ENCODE data around the gene NOC4L.

NOC4L gene

DNA sequence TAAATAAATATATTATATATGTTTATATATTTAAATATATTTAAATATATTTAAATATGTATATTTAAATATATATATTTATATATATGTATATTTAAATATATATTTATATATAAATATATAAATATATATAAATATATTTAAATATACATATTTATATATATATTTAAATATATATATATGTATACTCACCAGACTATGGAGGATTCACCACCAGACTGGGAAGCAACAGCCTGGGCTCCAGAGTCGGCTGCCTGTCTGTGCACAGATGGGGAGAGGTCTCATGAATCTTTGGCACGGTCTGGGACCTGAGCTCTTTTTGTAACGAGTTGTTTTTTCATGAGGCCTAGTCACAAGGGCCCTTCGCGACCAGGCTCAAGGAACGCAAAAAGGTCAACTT lies 21.3 kb downstream of the NOC4L start:
- Histone ChIP-seq H3K9ac (ENCODE audit: low read length) (no peak overlapping the region), H3F3A (ENCODE audit: insufficient read depth, low read length) (no peaks in the 10 kb centered on the region), H3K4me1 (ENCODE audit: insufficient read depth, low read length, severe bottlenecking) (no peaks in the 10 kb centered on the region), H4K20me1 (ENCODE audit: insufficient read depth, low read length) (no peaks in the 10 kb centered on the region), H3K79me2 (ENCODE audit: insufficient read depth, low read length) (no peaks in the 10 kb centered on the region), H3K9me2 (ENCODE audit: low read depth, low read length) (no peaks in the 10 kb centered on the region), H3K9me3 (ENCODE audit: low read length) (no peaks in the 10 kb centered on the region), H3K4me3 (ENCODE audit: low read depth, low read length, poor library complexity, severe bottlenecking) (no peak overlapping the region), H3K36me3 (ENCODE audit: insufficient read depth, low read length) (no peaks in the 10 kb centered on the region), H3K27me3 (ENCODE audit: insufficient read depth, low read length) (no peaks in the 10 kb centered on the region), H3K4me2 (ENCODE audit: low read length) (no peak overlapping the region), H3K27ac (ENCODE audit: low read depth, low read length, poor library complexity, severe bottlenecking) (no peak overlapping the region), H2AFZ (ENCODE audit: low read length) (no peak overlapping the region)
- TF ChIP-seq, protein P1, sequence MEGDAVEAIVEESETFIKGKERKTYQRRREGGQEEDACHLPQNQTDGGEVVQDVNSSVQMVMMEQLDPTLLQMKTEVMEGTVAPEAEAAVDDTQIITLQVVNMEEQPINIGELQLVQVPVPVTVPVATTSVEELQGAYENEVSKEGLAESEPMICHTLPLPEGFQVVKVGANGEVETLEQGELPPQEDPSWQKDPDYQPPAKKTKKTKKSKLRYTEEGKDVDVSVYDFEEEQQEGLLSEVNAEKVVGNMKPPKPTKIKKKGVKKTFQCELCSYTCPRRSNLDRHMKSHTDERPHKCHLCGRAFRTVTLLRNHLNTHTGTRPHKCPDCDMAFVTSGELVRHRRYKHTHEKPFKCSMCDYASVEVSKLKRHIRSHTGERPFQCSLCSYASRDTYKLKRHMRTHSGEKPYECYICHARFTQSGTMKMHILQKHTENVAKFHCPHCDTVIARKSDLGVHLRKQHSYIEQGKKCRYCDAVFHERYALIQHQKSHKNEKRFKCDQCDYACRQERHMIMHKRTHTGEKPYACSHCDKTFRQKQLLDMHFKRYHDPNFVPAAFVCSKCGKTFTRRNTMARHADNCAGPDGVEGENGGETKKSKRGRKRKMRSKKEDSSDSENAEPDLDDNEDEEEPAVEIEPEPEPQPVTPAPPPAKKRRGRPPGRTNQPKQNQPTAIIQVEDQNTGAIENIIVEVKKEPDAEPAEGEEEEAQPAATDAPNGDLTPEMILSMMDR (IDR thresholded peaks at IDR 0.05; ENCODE audit: low read length): no peak
- TF ChIP-seq EZH2 (IDR thresholded peaks at IDR 0.05; ENCODE audit: borderline replicate concordance, low read length): no peak

DNA sequence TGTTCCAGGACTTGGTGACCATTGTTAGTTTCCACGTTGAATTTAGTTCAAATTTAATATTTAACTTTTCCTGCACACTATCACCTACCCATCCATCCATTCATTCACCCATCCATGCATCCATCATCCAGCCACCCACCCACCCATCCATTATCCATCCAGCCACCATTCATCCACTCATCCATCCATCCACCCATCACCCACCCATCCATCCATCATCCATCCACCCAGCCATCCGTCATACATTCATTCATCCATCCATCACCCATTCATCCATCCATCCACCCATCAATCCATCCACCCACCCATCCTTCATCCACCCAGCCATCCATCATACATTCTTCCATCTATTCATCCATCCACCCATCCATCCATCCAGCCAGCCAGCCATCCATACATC lies 21.8 kb downstream of the NOC4L start:
- no peaks in the 10 kb centered on the region for H3K36me3 ChIP-seq (ENCODE audit: insufficient read depth, low read length)
- H3K4me1 ChIP-seq (ENCODE audit: insufficient read depth, low read length, severe bottlenecking): no peaks in the 10 kb centered on the region
- no peaks in the 10 kb centered on the region for H3K9me2 ChIP-seq (ENCODE audit: low read depth, low read length)
- H3K4me2 ChIP-seq (ENCODE audit: low read length): no peak overlapping the region
- no peak overlapping the region for H3K9ac ChIP-seq (ENCODE audit: low read length)
- no peaks in the 10 kb centered on the region for H3K79me2 ChIP-seq (ENCODE audit: insufficient read depth, low read length)
- no peaks in the 10 kb centered on the region for H3K9me3 ChIP-seq (ENCODE audit: low read length)
- H3F3A ChIP-seq (ENCODE audit: insufficient read depth, low read length): no peaks in the 10 kb centered on the region
- no peaks in the 10 kb centered on the region for H3K27me3 ChIP-seq (ENCODE audit: insufficient read depth, low read length)
- H4K20me1 ChIP-seq (ENCODE audit: insufficient read depth, low read length): no peaks in the 10 kb centered on the region
- H2AFZ ChIP-seq (ENCODE audit: low read length): no peak overlapping the region
- H3K4me3 ChIP-seq (ENCODE audit: low read depth, low read length, poor library complexity, severe bottlenecking): no peak overlapping the region
- TF ChIP-seq, protein P1 (IDR thresholded peaks at IDR 0.05; ENCODE audit: low read length): no peak
- H3K27ac ChIP-seq (ENCODE audit: low read depth, low read length, poor library complexity, severe bottlenecking): no peak overlapping the region

DNA sequence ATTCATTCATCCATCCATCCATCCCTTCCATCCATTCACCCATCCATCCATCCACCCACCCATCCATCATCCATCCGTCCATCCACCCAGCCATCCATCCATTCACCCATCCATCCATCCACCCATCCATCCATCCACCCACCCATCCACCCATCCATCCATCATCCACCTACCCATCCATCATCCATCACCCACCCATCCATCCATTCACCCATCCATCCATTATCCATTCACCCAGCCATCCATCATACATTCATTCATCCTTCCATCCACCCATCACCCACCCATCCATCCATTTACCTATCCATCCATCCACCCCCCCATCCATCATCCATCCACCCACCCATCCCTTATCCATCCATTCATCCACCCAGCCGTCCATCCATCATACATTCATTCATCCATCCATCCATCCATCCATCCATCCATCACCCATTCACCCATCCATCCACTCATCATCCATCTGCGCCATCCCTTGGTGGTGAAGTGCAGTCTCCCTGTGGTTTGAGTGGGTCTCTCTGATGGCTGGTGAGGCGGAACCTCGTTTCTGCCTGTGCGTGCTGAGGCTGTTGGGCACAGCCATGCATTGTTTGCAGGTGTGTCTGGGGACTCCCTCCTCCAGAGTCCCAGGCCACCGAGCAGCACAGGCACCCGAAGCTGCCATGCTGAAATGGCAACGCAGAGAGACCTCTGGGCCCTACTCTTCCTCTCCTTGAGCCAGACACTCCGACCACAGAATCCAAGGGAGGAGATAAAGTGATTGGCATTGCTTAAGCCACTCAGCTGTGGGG lies 22.7 kb downstream of the NOC4L start:
- Histone ChIP-seq H3K36me3 (ENCODE audit: insufficient read depth, low read length) (no peaks in the 10 kb centered on the region), H3K4me1 (ENCODE audit: insufficient read depth, low read length, severe bottlenecking) (no peaks in the 10 kb centered on the region), H3K9ac (ENCODE audit: low read length) (no peak overlapping the region), H3K9me3 (ENCODE audit: low read length) (no peaks in the 10 kb centered on the region), H3F3A (ENCODE audit: insufficient read depth, low read length) (no peaks in the 10 kb centered on the region), H3K4me2 (ENCODE audit: low read length) (no peak overlapping the region), H3K27me3 (ENCODE audit: insufficient read depth, low read length) (no peaks in the 10 kb centered on the region), H2AFZ (ENCODE audit: low read length) (no peak overlapping the region), H3K4me3 (ENCODE audit: low read depth, low read length, poor library complexity, severe bottlenecking) (no peak overlapping the region), H3K79me2 (ENCODE audit: insufficient read depth, low read length) (no peaks in the 10 kb centered on the region), H3K9me2 (ENCODE audit: low read depth, low read length) (no peaks in the 10 kb centered on the region), H3K27ac (ENCODE audit: low read depth, low read length, poor library complexity, severe bottlenecking) (no peak overlapping the region), H4K20me1 (ENCODE audit: insufficient read depth, low read length) (no peaks in the 10 kb centered on the region)
- no peak for TF ChIP-seq EZH2 (IDR thresholded peaks at IDR 0.05; ENCODE audit: borderline replicate concordance, low read length)
- TF ChIP-seq, protein P1 (IDR thresholded peaks at IDR 0.05; ENCODE audit: low read length): no peak
